Calu3 (cell line): ENCODE data around the gene FN3K. TPM values are rescaled to one million over a fixed set of nuclear protein-coding genes. Genes with fewer than 3 reads are reported as not detected.
"Not testable (repeated sequence)": the region's sequence is repeated elsewhere in the genome, so short reads cannot be mapped to it uniquely, and the experiment has no call there.

ENCODE experiments used
- BruUV-seq: library from RNA; stranded (reverse); fragments of 400-500 nt; replicated peaks from 2 replicates; lab custom pipeline; 2021; lab: Mats Ljungman, UMichigan
- CTCF ChIA-PET: fragments of 300-600 bp; sonication (Branson Sonifier 250); formaldehyde crosslinking; loops from one replicate; lab custom pipeline; 2022; ENCODE audit warnings: antibody characterized with exemption; lab: Charles Lee
- DNase-seq: peaks from one replicate; pipeline ENCODE4 v3.0.0; 2022
- H3K27ac Mint-ChIP-seq: one replicate; pipeline ENCODE4 v1.8.0; 2022; ENCODE audit warnings: mixed read lengths; ENCODE audit not compliant: unreplicated experiment
- H3K27me3 Mint-ChIP-seq: one replicate; pipeline ENCODE4 v1.8.0; 2022; ENCODE audit warnings: mixed read lengths; ENCODE audit not compliant: unreplicated experiment
- H3K36me3 Mint-ChIP-seq: one replicate; pipeline ENCODE4 v1.8.0; 2022; ENCODE audit warnings: mild to moderate bottlenecking, moderate library complexity, mixed read lengths; ENCODE audit not compliant: insufficient read depth, unreplicated experiment
- H3K4me1 Mint-ChIP-seq: one replicate; pipeline ENCODE4 v1.8.0; 2022; ENCODE audit warnings: mild to moderate bottlenecking, low read depth, mixed read lengths; ENCODE audit not compliant: unreplicated experiment
- H3K4me3 Mint-ChIP-seq: one replicate; pipeline ENCODE4 v1.8.0; 2022; ENCODE audit warnings: mild to moderate bottlenecking, low read depth, moderate library complexity, mixed read lengths; ENCODE audit not compliant: unreplicated experiment
- H3K9me3 Mint-ChIP-seq: one replicate; pipeline ENCODE4 v1.8.0; 2022; ENCODE audit warnings: low read depth, mixed read lengths; ENCODE audit not compliant: unreplicated experiment
- intact Hi-C: fragments of 100-400 bp; cut with micrococcal nuclease; formaldehyde crosslinking; loops from one replicate; pipeline ENCODE4 v1.10.0; 2022; ENCODE audit not compliant: unreplicated experiment
- total RNA-seq: library from RNA; stranded (reverse); gene quantifications from 2 replicates; pipeline ENCODE4 v1.2.3, GENCODE V29; 2022
- TF ChIP-seq, protein P1 (sequence below): fragments of 200-600 bp; IDR thresholded peaks from one replicate; pipeline ENCODE4 v1.8.0; 2022; ENCODE audit warnings: antibody characterized with exemption; ENCODE audit not compliant: unreplicated experiment

The FN3K gene
- total RNA-seq, 1 experiment from 2014 or later, result 15.5 TPM

DNA sequence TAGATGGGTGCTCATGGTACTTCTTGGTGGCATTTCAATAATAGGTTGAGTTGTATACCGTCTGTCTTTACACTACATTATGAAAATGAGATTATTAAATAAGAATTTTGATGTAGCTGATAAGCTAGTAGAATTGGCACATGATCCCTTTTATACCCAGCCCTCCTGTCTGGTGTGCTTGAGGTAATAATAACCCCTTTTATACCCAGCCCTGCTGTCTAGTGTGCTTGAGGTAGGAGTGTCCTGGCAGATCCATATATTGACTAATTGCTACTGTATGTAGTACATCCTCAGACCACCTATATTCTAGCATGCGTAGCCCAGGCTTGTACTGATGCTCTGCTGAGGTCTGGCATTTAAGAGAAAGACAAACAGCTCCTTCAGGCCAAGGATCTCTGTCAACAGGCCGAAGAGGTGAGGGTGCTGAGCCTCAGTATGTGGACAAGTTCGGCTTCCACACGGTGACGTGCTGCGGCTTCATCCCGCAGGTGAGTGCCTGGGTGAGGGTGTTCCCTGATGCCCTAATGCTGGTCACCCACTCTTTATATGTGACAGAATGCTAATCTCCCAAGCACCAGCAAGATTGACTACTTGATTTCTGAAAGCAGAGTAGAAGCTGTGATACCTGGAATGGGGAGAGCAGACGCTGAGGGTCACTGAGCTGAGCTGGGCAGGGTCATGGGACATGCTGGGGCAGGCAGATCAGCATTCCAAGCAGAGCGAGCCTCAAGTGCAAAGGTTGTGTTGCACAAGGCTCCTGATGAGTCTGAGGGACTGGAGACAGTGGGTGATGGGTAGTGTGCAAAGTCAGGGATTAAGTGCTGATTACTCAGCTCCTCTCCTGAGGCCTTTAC is 5.7 kb downstream of the FN3K start:
- no peaks in the 10 kb centered on the region for H3K4me1 Mint-ChIP-seq
- no peak overlapping the region for H3K4me3 Mint-ChIP-seq
- no peaks in the 10 kb centered on the region for H3K27me3 Mint-ChIP-seq
- BruUV-seq, result no TSS peak
- intact Hi-C loops, result no loop called here
- CTCF ChIA-PET, result no interaction called here
- H3K9me3 Mint-ChIP-seq, result peaks cover under 1% of the 10 kb centered on the region
- H3K36me3 Mint-ChIP-seq, result peaks cover 17% of the 10 kb centered on the region
- TF ChIP-seq, protein P1, sequence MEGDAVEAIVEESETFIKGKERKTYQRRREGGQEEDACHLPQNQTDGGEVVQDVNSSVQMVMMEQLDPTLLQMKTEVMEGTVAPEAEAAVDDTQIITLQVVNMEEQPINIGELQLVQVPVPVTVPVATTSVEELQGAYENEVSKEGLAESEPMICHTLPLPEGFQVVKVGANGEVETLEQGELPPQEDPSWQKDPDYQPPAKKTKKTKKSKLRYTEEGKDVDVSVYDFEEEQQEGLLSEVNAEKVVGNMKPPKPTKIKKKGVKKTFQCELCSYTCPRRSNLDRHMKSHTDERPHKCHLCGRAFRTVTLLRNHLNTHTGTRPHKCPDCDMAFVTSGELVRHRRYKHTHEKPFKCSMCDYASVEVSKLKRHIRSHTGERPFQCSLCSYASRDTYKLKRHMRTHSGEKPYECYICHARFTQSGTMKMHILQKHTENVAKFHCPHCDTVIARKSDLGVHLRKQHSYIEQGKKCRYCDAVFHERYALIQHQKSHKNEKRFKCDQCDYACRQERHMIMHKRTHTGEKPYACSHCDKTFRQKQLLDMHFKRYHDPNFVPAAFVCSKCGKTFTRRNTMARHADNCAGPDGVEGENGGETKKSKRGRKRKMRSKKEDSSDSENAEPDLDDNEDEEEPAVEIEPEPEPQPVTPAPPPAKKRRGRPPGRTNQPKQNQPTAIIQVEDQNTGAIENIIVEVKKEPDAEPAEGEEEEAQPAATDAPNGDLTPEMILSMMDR, result no peak
- DNase-seq, result no peak
- no peak overlapping the region for H3K27ac Mint-ChIP-seq

DNA sequence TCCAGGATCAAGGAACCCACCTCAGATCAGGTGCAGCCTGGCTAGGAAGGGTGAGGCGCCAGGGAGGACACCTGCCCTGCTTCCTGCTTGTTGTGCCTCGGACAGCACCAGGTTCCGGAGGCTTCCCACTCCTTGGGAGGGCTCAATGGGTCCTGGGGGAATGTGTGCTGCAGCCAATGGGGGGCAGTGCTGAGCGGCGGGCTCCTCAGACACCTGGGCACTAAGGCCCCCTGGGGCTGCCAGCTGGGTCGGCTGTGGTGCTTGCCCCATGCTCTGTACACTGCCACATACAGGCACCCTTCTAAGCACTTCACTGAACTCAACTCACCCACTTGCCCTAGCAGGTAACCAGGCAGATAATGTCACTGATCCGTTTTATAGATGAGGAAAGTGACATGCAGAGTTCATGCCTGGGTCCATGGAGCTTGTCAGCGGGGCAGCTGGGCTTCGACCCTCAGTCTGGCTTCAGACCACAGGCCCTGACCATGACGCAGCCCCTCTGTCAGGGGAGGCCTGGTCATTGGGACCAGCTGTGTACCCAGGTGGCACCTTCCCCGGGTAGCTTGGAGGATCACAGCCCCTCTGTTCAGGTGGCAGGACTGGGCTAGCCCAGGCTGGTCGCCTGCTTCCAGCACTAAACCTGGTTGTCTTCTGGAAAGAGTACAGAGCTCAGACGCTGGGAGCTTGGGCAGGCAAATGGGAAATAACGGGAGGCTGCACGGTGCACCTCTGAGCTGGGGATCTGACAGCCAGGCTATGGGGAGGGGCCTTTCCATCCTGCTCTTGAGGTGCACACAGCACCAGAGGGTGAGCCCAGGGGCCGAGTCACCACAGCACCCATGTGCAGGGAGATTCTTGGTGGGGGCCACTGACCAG is 8.2 kb downstream of the FN3K start:
- H3K36me3 Mint-ChIP-seq, result peaks cover 16% of the 10 kb centered on the region
- no peak for DNase-seq
- no peaks in the 10 kb centered on the region for H3K4me1 Mint-ChIP-seq
- CTCF ChIA-PET, result no interaction called here
- no TSS peak for BruUV-seq
- H3K9me3 Mint-ChIP-seq, result peaks cover 2% of the 10 kb centered on the region
- H3K4me3 Mint-ChIP-seq, result no peak overlapping the region
- H3K27ac Mint-ChIP-seq, result no peak overlapping the region
- intact Hi-C loops, result no loop called here
- no peaks in the 10 kb centered on the region for H3K27me3 Mint-ChIP-seq
- TF ChIP-seq, protein P1, result no peak

DNA sequence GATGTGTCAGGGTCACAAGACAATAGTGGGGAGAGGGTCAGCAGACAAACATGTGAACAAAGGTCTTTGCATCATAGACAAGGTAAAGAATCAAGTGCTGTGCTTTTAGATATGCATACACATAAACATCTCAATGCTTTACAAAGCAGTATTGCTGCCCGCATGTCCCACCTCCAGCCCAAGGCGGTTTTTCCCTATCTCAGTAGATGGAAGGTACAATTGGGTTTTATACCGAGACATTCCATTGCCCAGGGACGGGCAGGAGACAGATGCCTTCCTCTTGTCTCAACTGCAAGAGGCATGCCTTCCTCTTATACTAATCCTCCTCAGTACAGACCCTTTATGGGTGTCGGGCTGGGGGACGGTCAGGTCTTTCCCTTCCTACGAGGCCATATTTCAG is 9.3 kb downstream of the FN3K start:
- peaks cover 22% of the 10 kb centered on the region for H3K36me3 Mint-ChIP-seq
- H3K27ac Mint-ChIP-seq, H3K4me1 Mint-ChIP-seq, intact Hi-C loops, BruUV-seq, H3K9me3 Mint-ChIP-seq, DNase-seq, CTCF ChIA-PET, H3K27me3 Mint-ChIP-seq, H3K4me3 Mint-ChIP-seq: not testable (repeated sequence)

DNA sequence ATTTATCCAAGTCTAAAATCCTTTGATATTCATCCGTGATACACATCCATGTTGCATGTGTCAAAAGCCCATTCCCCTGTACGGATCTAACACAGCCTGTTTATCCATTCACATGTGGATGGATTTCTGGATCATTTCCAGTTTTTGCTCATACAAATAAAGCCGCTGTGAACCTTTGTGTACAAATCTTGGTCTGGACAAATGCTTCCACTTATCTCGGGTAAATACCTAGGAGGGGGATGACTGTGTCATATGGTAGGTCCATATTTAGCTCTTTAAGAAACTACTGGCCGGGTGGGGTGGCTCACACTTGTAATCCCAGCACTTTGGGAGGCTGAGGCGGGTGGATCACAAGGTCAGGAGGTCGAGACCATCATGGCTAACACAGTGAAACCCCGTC is 10.1 kb downstream of the FN3K start:
- no TSS peak for BruUV-seq
- Mint-ChIP-seq H3K27ac (no peak overlapping the region), H3K4me3 (no peak overlapping the region), H3K36me3 (peaks cover 26% of the 10 kb centered on the region), H3K27me3 (no peaks in the 10 kb centered on the region), H3K9me3 (peaks cover 2% of the 10 kb centered on the region), H3K4me1 (no peaks in the 10 kb centered on the region)
- TF ChIP-seq, protein P1, result no peak
- intact Hi-C loops, result no loop called here
- CTCF ChIA-PET, result no interaction called here
- DNase-seq, result no peak
